Activated CD4-positive, alpha-beta memory T cell treated with anti-CD3 and anti-CD28 coated beads, Interleukin-2, amount 10 ng/mL, durations not matched to agents 7 days and 5 days (primary cell): ENCODE results near the gene SLC35G1. TPM values are rescaled to one million over a fixed set of nuclear protein-coding genes. Genes with fewer than 3 reads are reported as not detected.

Experiments
- CTCF ChIA-PET: fragments of 350-600 bp; sonication (Branson Sonifier 250); formaldehyde crosslinking; loops from one replicate; lab custom pipeline; 2021; ENCODE audit warnings: antibody characterized with exemption, inconsistent platforms; lab: Charles Lee
- POLR2A ChIA-PET: fragments of 350-600 bp; sonication (Branson Sonifier 250); formaldehyde crosslinking; loops from one replicate; lab custom pipeline; 2021; ENCODE audit warnings: antibody characterized with exemption; lab: Charles Lee
- DNase-seq: peaks from one replicate; pipeline ENCODE4 v3.0.0-alpha.2; 2020
- H3K27ac Mint-ChIP-seq: one replicate; pipeline ENCODE4 v1.8.0; 2021; ENCODE audit warnings: mild to moderate bottlenecking, mixed read lengths
- H3K27me3 Mint-ChIP-seq: one replicate; pipeline ENCODE4 v1.8.0; 2021; ENCODE audit warnings: mixed read lengths
- H3K36me3 Mint-ChIP-seq: one replicate; pipeline ENCODE4 v1.8.0; 2021; ENCODE audit warnings: low read depth, mixed read lengths
- H3K4me1 Mint-ChIP-seq: one replicate; pipeline ENCODE4 v1.8.0; 2021; ENCODE audit warnings: mixed read lengths
- H3K4me3 Mint-ChIP-seq: one replicate; pipeline ENCODE4 v1.8.0; 2021; ENCODE audit warnings: mild to moderate bottlenecking, mixed read lengths
- H3K9me3 Mint-ChIP-seq: one replicate; pipeline ENCODE4 v1.8.0; 2021; ENCODE audit warnings: mixed read lengths
- total RNA-seq, 2 experiments: library from RNA; stranded (reverse); gene quantifications; one replicate each; pipeline ENCODE4 v1.2.3, GENCODE V29; 2021

The SLC35G1 gene
- total RNA-seq, 2 experiments from 2014 or later, result 2.9 to 3.5 TPM

DNA sequence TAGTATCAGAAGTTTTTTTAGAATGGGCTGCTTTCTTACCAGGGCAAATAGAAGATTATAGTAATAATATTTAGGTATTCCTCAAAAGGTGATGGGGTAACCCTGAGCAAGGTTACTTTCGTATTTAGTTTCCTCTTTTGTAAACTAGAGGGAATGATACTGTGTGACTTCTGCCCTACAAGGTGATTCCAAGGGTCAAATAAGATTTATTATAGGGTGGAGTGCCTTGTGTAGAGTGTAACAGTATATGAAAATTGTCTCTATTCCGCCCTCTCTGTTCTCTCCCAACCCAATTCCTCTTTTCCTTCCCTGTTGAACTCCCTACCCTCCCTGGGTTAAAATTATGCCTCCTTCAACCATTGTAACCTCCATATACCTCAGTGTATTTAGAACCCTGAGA is 5.3 kb downstream of the SLC35G1 start:
- Mint-ChIP-seq H3K27me3 (no peaks in the 10 kb centered on the region), H3K4me3 (no peak overlapping the region), H3K9me3 (no peaks in the 10 kb centered on the region), H3K36me3 (no peaks in the 10 kb centered on the region), H3K27ac (no peak overlapping the region), H3K4me1 (peaks cover 22% of the 10 kb centered on the region)
- POLR2A ChIA-PET, result no interaction called here
- DNase-seq, result no peak
- CTCF ChIA-PET, result no interaction called here

DNA sequence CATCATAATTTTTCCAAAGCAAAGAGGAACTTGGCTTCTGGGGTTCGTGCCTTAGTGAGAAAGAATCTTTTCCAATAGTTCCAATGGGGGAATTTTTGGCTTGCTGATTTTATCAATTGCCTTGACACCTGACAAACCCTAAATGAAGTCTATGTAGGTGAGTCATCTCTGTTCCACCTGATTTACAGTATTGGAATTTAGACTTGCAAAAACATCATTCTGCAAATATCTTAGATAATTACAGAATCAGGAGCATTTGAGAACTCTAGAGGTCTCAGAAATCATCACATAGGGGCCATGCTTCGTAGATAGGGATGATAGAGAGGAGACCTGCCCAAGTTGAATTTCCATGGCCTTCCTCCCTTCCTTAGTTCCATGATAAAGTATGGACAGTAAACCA is 9.3 kb downstream of the SLC35G1 start:
- no peak for DNase-seq
- no peaks in the 10 kb centered on the region for H3K27me3 Mint-ChIP-seq
- H3K9me3 Mint-ChIP-seq, result no peaks in the 10 kb centered on the region
- H3K4me3 Mint-ChIP-seq, result no peak overlapping the region
- POLR2A ChIA-PET, result no interaction called here
- no peak overlapping the region for H3K27ac Mint-ChIP-seq
- CTCF ChIA-PET, result interaction anchor here (0.6 kb wide), 1 partner anchor 417 kb away, joined by 5 read pairs; no protein-coding TSS in a partner anchor
- H3K36me3 Mint-ChIP-seq, result peaks cover 6% of the 10 kb centered on the region
- peaks cover 10% of the 10 kb centered on the region for H3K4me1 Mint-ChIP-seq

DNA sequence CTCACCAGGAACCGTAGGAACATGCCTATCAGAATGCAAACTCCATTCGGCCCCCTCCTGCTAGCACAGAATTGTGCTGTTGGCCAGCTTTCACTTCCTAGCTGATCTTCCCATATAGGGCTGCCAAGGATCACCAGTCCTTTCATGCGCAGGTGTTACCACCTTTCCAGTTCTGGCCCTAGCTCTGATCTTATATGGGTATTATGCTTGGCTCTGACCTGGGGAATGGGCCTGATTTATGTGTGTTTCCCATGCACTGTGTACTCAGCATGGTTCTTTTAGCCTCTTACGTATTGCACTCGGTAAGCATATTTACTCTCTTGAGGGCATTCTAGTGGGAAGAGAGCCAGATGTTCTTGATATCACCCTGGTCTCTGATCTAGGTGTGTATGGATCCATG is 11.1 kb downstream of the SLC35G1 start:
- H3K27ac Mint-ChIP-seq, result no peak overlapping the region
- H3K9me3 Mint-ChIP-seq, result no peaks in the 10 kb centered on the region
- CTCF ChIA-PET, result no interaction called here
- no peak overlapping the region for H3K4me3 Mint-ChIP-seq
- POLR2A ChIA-PET, result no interaction called here
- no peak for DNase-seq
- H3K4me1 Mint-ChIP-seq, result peaks cover 10% of the 10 kb centered on the region
- H3K27me3 Mint-ChIP-seq, result no peaks in the 10 kb centered on the region
- H3K36me3 Mint-ChIP-seq, result peaks cover 11% of the 10 kb centered on the region

DNA sequence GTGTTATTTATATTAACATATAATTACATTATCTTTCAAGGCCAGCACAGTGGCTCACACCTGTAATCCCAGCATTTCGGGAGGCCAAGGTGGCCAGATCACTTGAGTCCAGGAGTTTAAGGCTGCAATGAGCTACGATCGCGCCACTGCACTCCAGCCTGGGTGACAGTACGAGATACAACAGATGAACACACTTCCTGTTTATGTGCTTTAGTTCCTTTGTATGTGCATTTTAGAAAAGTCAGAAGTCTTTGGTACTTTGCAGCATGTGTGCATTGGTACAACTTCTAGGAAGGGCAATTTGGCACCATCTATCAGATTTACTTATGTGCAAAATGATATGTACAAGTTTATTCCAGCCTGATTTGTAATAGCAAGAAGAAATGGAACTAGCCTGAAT is 13.3 kb downstream of the SLC35G1 start:
- H3K9me3 Mint-ChIP-seq, result no peaks in the 10 kb centered on the region
- CTCF ChIA-PET, result interaction anchor here (1.7 kb wide), 1 partner anchor 10 kb away, joined by 6 read pairs; no protein-coding TSS in a partner anchor
- peak overlapping the region; percentile 7 for H3K27ac Mint-ChIP-seq
- peaks cover 10% of the 10 kb centered on the region for H3K4me1 Mint-ChIP-seq
- H3K4me3 Mint-ChIP-seq, result no peak overlapping the region
- H3K36me3 Mint-ChIP-seq, result peaks cover 11% of the 10 kb centered on the region
- no peak for DNase-seq
- POLR2A ChIA-PET, result interaction anchor here (1.6 kb wide), 1 partner anchor 13 kb away, joined by 5 read pairs; the partner anchor contains the start of gene SLC35G1
- H3K27me3 Mint-ChIP-seq, result no peaks in the 10 kb centered on the region

DNA sequence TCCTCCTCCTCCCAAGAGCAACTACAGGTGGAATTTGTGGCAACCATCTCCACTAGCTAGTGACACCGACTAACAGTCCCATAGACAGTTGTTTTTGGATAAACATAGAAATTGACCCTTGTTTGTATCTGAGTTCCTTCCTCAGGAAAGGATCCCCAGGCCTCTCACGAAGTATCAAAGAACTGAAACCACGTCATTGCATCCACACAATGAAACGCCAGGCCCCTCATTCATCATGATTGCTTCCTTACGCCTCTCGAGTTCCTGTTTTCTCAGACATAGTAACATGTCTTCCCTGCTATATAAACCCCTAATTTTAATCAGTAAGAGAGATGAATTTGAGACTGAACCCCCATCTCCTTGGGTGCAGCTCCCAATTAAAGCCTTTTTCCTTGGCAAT is 18.1 kb downstream of the SLC35G1 start:
- peaks cover 11% of the 10 kb centered on the region for H3K36me3 Mint-ChIP-seq
- no peak for DNase-seq
- H3K27ac Mint-ChIP-seq, result no peak overlapping the region
- H3K27me3 Mint-ChIP-seq, result no peaks in the 10 kb centered on the region
- H3K9me3 Mint-ChIP-seq, result no peaks in the 10 kb centered on the region
- peaks cover 4% of the 10 kb centered on the region for H3K4me1 Mint-ChIP-seq
- ChIA-PET POLR2A (no interaction called here), CTCF (no interaction called here)
- no peak overlapping the region for H3K4me3 Mint-ChIP-seq

DNA sequence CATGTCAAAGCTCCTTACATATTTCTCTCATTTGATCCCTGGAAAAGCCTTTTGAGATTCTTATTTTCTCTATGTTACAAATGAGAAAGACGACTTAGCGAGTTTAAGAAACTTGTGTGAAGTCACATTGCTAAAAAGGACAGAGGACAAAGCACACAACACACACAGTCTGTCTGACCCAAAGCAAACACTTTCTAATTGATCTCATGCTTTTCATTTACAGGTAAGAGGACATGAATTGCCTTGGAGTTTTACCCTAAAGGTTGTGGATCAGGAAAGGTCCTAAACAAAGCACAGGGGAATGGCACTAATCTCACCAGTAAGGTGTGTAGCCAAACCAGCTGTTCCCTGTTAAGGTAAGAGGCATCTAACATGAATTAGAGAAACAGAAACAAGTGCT is 18.7 kb downstream of the SLC35G1 start:
- H3K4me3 Mint-ChIP-seq, result no peak overlapping the region
- POLR2A ChIA-PET, result no interaction called here
- no peaks in the 10 kb centered on the region for H3K27me3 Mint-ChIP-seq
- no peaks in the 10 kb centered on the region for H3K4me1 Mint-ChIP-seq
- DNase-seq, result no peak
- CTCF ChIA-PET, result no interaction called here
- no peak overlapping the region for H3K27ac Mint-ChIP-seq
- H3K9me3 Mint-ChIP-seq, result no peaks in the 10 kb centered on the region
- H3K36me3 Mint-ChIP-seq, result peaks cover 6% of the 10 kb centered on the region

DNA sequence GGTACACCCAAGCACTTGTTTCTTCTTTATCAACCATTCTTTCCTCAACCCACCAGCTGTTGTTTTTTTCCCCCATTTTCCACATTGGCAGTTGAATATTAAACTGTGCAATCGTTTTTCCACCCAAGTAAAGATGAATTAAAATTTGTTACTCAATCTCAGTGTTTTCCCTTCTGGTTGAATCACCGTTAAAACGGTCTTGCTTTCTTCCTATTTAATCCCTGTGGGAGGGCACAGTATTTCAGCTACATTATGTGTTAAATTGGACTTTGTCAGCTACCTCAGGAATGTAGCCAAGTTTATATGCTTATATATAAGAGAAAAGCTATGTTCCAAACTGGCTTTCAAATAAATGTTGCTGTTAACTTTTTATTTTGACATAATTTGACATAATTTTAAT is 19.9 kb downstream of the SLC35G1 start:
- Mint-ChIP-seq H3K4me1 (no peaks in the 10 kb centered on the region), H3K4me3 (no peak overlapping the region), H3K27ac (no peak overlapping the region), H3K9me3 (no peaks in the 10 kb centered on the region), H3K27me3 (no peaks in the 10 kb centered on the region), H3K36me3 (peaks cover 2% of the 10 kb centered on the region)
- ChIA-PET CTCF (no interaction called here), POLR2A (no interaction called here)
- no peak for DNase-seq

DNA sequence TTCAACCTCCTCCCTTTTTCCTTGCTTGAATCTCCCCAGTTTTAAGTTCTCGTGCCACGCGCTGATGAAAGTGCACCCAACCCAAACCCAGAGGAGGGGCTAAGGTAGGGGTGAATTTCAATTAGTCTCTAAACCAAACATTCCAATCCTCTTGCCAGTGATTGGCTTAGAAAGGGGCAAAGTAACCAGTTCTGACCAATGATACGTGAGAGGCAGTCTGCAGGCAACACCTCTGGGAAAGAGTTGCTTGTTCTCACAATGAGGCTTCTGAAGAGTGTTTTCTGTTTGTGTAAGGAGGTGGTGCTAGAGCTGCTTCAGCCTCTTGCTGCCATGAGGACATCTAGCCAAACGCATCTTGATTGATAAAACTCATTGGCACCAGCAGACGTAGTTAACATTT is 21.8 kb downstream of the SLC35G1 start:
- ChIA-PET POLR2A (no interaction called here), CTCF (interaction anchor here (1.0 to 3.1 kb wide), 2 partner anchors 11 to 405 kb away, joined by 3 to 16 read pairs; no protein-coding TSS in a partner anchor)
- Mint-ChIP-seq H3K4me3 (no peak overlapping the region), H3K9me3 (no peaks in the 10 kb centered on the region), H3K4me1 (no peaks in the 10 kb centered on the region), H3K36me3 (no peaks in the 10 kb centered on the region), H3K27me3 (no peaks in the 10 kb centered on the region), H3K27ac (no peak overlapping the region)
- no peak for DNase-seq

DNA sequence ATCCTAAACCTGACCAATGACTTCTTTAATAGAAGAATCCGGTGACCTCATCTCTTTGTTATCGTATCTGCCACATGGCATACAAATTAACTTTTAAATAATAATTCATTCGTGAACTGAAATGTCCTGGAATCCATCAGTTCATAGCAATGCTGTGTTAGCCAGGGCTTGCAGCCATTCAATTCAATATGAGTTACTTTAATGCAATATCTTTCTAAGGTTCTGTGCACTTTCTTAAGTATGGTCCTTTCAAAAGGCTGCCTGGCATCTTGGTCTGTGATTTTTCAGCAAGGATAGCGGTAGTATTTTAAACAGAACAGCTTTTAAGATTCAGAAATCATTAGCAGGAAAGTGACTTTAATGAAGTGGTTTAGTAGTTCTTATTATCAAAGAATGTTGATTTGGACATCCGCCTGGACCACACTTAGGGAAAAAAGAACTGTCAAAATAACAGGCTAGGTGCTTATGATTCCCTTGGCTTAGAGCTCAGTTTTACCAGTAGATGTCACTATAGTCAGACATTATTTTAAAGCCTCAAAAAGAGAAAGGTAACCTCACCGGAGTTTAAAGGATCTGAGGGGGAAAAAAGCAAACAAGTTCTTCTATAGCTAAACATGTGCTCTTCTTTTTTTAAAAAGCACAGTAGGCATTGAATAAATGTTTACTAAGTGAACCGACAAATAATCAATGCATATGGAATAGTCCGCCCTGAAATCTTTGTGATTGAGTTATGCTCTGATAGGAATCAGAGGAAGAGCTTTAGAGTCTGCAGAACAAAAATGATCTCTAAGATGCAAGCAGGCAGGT is 22.7 kb downstream of the SLC35G1 start:
- no peak overlapping the region for H3K27ac Mint-ChIP-seq
- ChIA-PET POLR2A (no interaction called here), CTCF (interaction anchor here (0.7 to 3.1 kb wide), 9 partner anchors 9 to 528 kb away, joined by 3 to 16 read pairs (median 5); no protein-coding TSS in a partner anchor)
- no peaks in the 10 kb centered on the region for H3K4me1 Mint-ChIP-seq
- no peak for DNase-seq
- no peaks in the 10 kb centered on the region for H3K36me3 Mint-ChIP-seq
- H3K27me3 Mint-ChIP-seq, result no peaks in the 10 kb centered on the region
- H3K9me3 Mint-ChIP-seq, result no peaks in the 10 kb centered on the region
- no peak overlapping the region for H3K4me3 Mint-ChIP-seq

DNA sequence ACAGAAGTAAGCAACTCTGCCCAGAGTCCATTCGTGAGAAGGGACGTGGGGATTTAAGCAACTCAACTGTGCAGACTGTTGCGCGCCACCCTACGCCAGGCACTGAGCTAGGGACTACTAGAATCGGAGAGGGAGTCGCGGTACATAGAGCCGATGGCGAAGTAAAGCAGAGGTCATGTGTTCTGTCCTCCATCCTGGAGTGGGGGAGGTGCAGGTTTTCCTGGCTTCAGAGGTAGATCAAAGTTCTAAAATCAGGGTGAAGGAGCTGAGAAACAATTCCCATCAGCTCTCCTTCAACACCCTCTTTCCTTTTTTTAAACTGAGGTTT is 23.2 kb downstream of the SLC35G1 start:
- ChIA-PET CTCF (interaction anchor here (0.7 to 3.1 kb wide), 8 partner anchors 8 to 528 kb away, joined by 3 to 16 read pairs (median 6); no protein-coding TSS in a partner anchor), POLR2A (no interaction called here)
- Mint-ChIP-seq H3K36me3 (no peaks in the 10 kb centered on the region), H3K9me3 (no peaks in the 10 kb centered on the region), H3K4me1 (no peaks in the 10 kb centered on the region), H3K27ac (no peak overlapping the region), H3K27me3 (no peaks in the 10 kb centered on the region), H3K4me3 (no peak overlapping the region)
- no peak for DNase-seq

DNA sequence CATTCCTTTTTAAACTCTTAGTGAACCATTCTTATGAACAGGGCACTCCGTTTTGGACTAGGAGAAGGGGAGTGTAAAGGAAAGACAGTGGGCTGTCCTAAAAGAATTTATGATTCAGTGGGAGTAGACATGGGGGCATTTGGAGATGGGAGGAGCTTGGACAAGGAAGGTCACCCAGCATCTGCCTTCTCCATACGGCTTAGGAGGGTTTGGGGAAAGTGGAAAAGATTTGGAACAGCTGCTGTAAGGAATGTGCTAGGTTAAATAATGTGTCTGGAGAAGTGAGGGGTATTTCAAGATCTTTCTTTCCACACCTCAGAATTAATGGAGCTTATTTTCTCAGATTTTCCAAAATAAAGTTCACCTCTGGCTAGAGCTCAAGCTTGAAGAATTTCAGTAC is 24.0 kb downstream of the SLC35G1 start:
- Mint-ChIP-seq H3K4me1 (no peaks in the 10 kb centered on the region), H3K27me3 (no peaks in the 10 kb centered on the region), H3K9me3 (no peaks in the 10 kb centered on the region), H3K27ac (no peak overlapping the region), H3K36me3 (no peaks in the 10 kb centered on the region), H3K4me3 (no peak overlapping the region)
- POLR2A ChIA-PET, result no interaction called here
- DNase-seq, result no peak
- CTCF ChIA-PET, result interaction anchor here (1.6 to 3.1 kb wide), 3 partner anchors 7 to 527 kb away, joined by 5 to 16 read pairs (median 10); no protein-coding TSS in a partner anchor

DNA sequence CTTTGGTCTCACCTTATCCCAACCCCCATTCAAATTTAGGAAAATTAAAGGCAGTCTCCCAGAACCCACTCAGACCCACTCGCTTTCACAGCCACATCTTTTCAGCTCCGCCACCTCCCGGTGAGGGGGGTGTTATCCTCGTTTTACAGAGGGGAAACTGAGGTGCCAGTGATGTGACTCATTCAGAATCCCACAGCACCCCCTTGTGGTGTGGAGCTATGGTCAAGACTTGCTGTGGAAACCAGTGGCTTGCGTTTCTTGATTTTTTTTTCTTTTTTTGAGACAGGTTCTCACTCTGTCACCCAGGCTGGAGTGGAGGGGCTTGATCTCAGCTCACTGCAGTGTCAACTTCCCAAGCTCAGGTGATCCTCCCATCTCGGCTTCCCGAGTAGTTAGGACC is 27.6 kb downstream of the SLC35G1 start:
- ChIA-PET POLR2A (no interaction called here), CTCF (interaction anchor here (0.6 to 2.3 kb wide), 12 partner anchors 12 to 523 kb away, joined by 3 to 6 read pairs (median 3); partner anchors contain the start of gene SLC35G1)
- Mint-ChIP-seq H3K27me3 (no peaks in the 10 kb centered on the region), H3K27ac (no peak overlapping the region), H3K4me3 (no peak overlapping the region), H3K36me3 (no peaks in the 10 kb centered on the region), H3K4me1 (no peaks in the 10 kb centered on the region), H3K9me3 (no peaks in the 10 kb centered on the region)
- DNase-seq, result peak; percentile 33

DNA sequence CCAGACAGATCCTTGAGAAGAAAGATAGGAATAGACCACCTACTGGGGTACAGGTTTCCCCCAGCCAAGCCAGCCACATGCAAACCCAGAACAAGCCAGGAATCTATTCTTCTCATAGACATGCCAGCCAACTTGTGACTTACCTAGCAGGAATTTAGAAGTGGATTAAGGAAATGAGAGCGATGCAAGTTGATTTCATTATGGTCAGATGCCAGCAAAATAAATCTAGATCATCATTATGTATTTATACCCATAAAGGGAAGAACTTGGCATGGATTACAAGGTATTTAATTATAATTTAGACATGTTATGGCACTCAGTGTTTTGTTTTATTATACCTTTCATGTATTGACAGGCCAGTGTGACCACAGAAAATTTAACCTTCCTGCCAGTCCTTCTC is 32.8 kb downstream of the SLC35G1 start:
- no peaks in the 10 kb centered on the region for H3K4me1 Mint-ChIP-seq
- ChIA-PET POLR2A (no interaction called here), CTCF (no interaction called here)
- no peaks in the 10 kb centered on the region for H3K9me3 Mint-ChIP-seq
- peaks cover 4% of the 10 kb centered on the region for H3K27me3 Mint-ChIP-seq
- H3K36me3 Mint-ChIP-seq, result no peaks in the 10 kb centered on the region
- H3K4me3 Mint-ChIP-seq, result no peak overlapping the region
- no peak for DNase-seq
- H3K27ac Mint-ChIP-seq, result no peak overlapping the region

DNA sequence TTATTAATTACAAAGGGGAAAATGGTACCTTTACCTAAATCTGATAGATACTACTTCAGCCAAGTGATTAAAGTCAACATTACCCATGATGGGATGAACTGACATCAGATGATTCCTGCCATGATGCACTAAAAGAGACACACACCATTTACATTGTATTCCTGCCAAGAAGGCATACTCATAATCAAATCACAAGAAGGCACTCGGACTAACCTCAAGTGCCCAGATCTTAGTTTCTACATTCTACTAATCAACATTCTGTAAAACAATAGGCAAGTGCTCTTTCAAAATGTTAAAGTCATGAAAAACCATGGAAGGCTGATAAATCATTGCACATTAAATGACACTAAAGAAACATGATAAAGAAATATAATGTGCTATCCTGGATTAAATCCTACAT is 44.4 kb downstream of the SLC35G1 start:
- DNase-seq, result no peak
- POLR2A ChIA-PET, result no interaction called here
- CTCF ChIA-PET, result no interaction called here
- Mint-ChIP-seq H3K4me1 (no peaks in the 10 kb centered on the region), H3K27ac (no peak overlapping the region), H3K4me3 (no peak overlapping the region), H3K36me3 (no peaks in the 10 kb centered on the region), H3K27me3 (peaks cover 2% of the 10 kb centered on the region), H3K9me3 (no peaks in the 10 kb centered on the region)
